ENCODE measurements around the gene DPYD. TPM values are rescaled to one million over a fixed set of nuclear protein-coding genes. Genes with fewer than 3 reads are reported as not detected.

The DPYD gene
- total and polyA plus RNA-seq, 7 donors, result 2.5 to 7.3 (median 5.1) TPM

DNA sequence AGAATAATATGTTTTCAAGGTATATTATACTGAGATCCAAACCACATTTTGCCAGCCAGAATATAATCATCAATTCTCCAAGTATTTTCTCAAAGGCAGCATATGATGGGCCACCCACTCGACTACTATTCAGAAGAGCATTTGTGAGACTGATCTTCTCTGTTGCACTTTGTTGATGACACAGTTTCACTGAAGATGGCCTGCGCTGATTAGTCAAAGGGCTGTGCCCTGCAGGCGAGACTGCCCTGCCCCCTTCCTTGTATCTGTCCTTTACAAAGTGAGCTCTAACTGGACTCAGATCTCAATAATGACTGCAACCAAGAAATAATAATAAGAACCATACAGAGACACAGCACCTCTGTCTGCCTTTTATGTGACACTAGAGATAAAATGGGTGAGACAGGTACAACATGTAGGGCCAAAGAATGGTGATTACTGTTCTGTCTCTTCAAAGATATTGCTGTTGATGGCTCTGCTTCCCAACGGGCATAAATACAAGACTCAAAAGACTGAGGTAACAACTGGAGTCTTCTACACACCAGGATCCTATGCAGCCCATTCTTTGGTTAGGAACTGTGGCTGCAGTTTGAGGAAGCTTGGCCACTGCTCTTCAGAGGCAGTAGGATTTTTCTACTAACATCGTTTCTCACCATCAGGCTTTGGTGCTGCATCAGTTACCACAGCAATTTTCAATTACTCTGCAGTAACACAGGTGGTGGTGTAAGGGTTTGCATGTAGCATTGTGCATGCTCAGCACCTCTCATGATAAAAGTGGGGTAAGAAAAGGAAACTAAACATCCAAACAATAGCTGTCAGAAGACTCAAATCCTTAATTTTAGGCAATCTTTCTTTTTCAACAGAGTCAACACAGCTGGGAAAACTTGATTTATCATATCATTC, 718.1 kb downstream of the DPYD start:
- H3K4me1 ChIP-seq, result no peaks in the 10 kb centered on the region
- H3K27ac ChIP-seq, result no peak overlapping the region
- no peak for DNase-seq
- 77 to 85% (median 80%) methylated on average over 5 of the region's 5 CpGs for WGBS, 3 donors
- no peaks in the 10 kb centered on the region for H3K27me3 ChIP-seq (ENCODE audit: insufficient read depth in 3 of 3, low read length in 2 of 3)
- TF ChIP-seq, protein P1, sequence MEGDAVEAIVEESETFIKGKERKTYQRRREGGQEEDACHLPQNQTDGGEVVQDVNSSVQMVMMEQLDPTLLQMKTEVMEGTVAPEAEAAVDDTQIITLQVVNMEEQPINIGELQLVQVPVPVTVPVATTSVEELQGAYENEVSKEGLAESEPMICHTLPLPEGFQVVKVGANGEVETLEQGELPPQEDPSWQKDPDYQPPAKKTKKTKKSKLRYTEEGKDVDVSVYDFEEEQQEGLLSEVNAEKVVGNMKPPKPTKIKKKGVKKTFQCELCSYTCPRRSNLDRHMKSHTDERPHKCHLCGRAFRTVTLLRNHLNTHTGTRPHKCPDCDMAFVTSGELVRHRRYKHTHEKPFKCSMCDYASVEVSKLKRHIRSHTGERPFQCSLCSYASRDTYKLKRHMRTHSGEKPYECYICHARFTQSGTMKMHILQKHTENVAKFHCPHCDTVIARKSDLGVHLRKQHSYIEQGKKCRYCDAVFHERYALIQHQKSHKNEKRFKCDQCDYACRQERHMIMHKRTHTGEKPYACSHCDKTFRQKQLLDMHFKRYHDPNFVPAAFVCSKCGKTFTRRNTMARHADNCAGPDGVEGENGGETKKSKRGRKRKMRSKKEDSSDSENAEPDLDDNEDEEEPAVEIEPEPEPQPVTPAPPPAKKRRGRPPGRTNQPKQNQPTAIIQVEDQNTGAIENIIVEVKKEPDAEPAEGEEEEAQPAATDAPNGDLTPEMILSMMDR (IDR thresholded peaks at IDR 0.05), result no peak
- H3K36me3 ChIP-seq (ENCODE audit: insufficient read depth in 1 of 2, low read depth in 1 of 2), result no peaks in the 10 kb centered on the region
- no peak overlapping the region for H3K4me3 ChIP-seq
- intact Hi-C loops (cut with DNase I), result no loop called here
- H3K9me3 ChIP-seq, result no peaks in the 10 kb centered on the region
- ATAC-seq, result no peak

DNA sequence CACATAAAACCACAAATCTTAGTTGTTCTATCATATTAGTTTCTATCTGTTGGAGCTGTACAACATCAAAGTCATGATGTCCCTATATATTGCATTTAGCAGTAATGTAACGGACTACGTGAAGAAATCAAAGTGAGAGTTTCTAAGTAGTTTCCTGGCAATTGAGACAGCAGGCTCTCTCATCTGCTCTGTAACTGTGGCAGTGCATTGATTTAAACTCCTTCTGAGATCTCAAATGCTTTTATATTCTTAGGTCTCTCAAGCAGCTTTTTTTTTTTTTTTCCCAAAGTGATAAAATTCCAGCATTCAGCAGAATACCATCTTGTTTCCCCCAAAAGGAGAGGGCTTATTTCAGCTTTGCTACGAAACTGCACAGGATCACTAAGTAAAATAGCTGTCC, 719.2 kb downstream of the DPYD start:
- TF ChIP-seq, protein P1 (IDR thresholded peaks at IDR 0.05), result no peak
- Histone ChIP-seq H3K9me3 (no peaks in the 10 kb centered on the region), H3K4me1 (no peaks in the 10 kb centered on the region), H3K4me3 (no peak overlapping the region), H3K36me3 (ENCODE audit: insufficient read depth in 1 of 2, low read depth in 1 of 2) (no peaks in the 10 kb centered on the region), H3K27me3 (ENCODE audit: insufficient read depth in 3 of 3, low read length in 2 of 3) (no peaks in the 10 kb centered on the region), H3K27ac (no peak overlapping the region)
- ATAC-seq, result no peak
- DNase-seq, result no peak
- WGBS, 3 donors, result 95 to 97% (median 96%) methylated on average over 3 of the region's 3 CpGs
- intact Hi-C loops (cut with DNase I), result no loop called here

DNA sequence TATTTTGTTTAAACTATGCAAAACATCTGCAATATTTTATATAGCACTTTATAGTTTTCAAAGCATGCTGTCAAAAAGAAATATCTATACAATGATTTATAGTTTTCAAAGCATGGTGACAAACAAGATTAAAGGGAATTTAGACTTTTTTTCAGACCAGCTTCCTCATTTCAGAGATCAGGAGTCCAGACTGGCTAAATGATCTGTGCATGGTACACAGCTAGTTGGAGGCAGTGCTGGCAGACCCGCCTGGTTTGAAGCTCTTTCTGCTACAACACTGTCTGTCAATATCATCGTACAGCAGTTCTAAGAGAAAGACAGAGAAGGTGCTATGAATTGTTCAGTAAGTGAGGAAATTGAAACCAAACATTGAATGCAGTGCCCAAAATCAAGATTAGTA, 720.2 kb downstream of the DPYD start:
- Histone ChIP-seq H3K27ac (no peak overlapping the region), H3K27me3 (ENCODE audit: insufficient read depth in 3 of 3, low read length in 2 of 3) (no peaks in the 10 kb centered on the region), H3K4me1 (no peaks in the 10 kb centered on the region), H3K4me3 (no peak overlapping the region), H3K36me3 (ENCODE audit: insufficient read depth in 1 of 2, low read depth in 1 of 2) (no peaks in the 10 kb centered on the region), H3K9me3 (no peaks in the 10 kb centered on the region)
- WGBS, 3 donors, result 76 to 82% (median 78%) methylated on average over 2 of the region's 2 CpGs
- intact Hi-C loops (cut with DNase I), result no loop called here
- TF ChIP-seq, protein P1 (IDR thresholded peaks at IDR 0.05), result no peak
- ATAC-seq (no peak), DNase-seq (no peak)

- WGBS, 3 donors, result 91 to 92% (median 92%) methylated on average over 1 of the region's 1 CpG
- intact Hi-C loops (cut with DNase I), result no loop called here
- Histone ChIP-seq H3K4me1 (no peaks in the 10 kb centered on the region), H3K27ac (no peak overlapping the region), H3K27me3 (ENCODE audit: insufficient read depth in 3 of 3, low read length in 2 of 3) (no peaks in the 10 kb centered on the region), H3K9me3 (no peaks in the 10 kb centered on the region), H3K4me3 (no peak overlapping the region), H3K36me3 (ENCODE audit: insufficient read depth in 1 of 2, low read depth in 1 of 2) (peaks cover 3 to 12% of the 10 kb centered on the region in 2 donors)
- DNase-seq, result no peak
- no peak for ATAC-seq
- TF ChIP-seq, protein P1 (IDR thresholded peaks at IDR 0.05), result no peak
Measured at GRCh38 chr1:97196825-97197516, 723.9 kb downstream of the DPYD start.

All from psoas muscle (tissue), 8 donors.